ENCODE results near the gene DTNB.

DNA sequence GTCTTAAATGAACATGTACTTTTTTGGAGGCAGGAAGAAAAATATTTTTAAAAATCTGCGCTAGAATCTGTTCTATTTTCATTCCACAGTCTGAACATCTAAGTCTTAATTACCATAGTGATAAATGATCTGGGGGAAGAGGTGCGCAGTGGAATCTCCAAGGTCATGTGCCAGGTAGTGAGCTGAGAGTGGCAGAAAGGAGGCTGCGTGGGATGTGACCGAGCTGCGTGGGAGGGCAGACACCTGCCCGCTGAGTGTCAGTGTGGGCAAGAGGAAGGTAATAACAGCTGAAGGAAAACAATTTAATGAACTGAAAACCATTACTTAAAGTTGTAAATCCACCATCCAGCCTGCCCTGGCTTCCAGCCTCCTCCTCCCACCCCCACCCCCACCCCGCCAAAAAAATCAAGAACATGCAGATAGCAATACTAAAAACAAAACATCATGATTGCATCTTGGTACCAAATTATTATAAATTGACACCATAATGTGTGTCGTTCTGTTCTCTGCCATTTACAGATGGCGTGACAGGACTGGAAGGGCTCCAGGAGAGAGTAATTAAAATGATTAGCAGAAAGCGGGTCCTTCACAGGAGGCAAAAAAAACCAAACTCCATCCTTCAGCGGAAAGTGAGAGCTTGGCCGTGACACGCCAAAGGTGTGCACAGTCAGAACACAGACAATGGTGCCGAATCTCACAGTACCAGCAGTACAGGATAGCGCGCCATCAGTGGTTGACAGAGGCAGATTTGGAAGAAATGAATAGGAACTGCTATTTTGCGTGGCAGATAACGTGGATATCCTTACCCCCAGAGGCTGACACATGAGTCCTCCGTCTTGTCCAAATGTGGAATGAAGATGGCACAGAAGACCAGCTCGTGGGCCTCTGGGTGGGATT lies 11.4 kb upstream of the DTNB start:
- TF ChIP-seq EZH2 (IDR thresholded peaks at IDR 0.05) = no peak
- TF ChIP-seq POLR2AphosphoS5 (IDR thresholded peaks at IDR 0.05; ENCODE audit: borderline replicate concordance, low read depth, low read length) = no peak
- TF ChIP-seq FOXP2 (optimal IDR thresholded peaks at IDR 0.05; ENCODE audit: control extremely low read depth, extremely low read length, insufficient read depth) = no peak
